ENCODE measurements around the gene P2RX6.

DNA sequence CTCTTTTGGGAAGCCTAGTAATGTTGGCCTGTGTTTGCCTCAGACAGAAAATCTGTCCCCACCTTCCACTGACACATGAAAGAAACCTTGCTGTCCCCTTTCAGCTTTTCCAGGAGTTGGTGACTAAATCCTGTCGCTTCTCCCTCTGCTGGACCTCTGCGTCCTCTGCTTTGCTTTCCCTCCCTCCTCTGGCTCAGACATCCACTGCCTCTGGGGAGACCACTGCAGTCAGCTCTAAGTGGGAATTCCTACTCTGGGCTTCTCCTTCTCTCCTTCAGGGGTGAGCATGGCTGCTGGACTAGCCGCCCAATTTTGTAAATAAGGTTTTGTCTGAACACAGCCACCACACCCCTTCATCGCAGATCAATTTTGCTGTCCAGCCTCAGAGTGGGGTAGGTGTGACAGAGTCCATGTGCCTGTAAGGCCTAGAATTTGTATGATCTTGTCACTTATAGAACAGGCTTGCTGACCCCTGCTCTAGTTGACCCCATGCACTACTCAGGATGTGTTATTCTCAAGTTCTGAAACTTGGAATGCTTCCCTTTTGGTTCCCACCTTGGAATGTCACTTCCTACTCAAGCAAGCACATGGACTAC is 53.8 kb downstream of the P2RX6 start:
- TF ChIP-seq, protein P1, sequence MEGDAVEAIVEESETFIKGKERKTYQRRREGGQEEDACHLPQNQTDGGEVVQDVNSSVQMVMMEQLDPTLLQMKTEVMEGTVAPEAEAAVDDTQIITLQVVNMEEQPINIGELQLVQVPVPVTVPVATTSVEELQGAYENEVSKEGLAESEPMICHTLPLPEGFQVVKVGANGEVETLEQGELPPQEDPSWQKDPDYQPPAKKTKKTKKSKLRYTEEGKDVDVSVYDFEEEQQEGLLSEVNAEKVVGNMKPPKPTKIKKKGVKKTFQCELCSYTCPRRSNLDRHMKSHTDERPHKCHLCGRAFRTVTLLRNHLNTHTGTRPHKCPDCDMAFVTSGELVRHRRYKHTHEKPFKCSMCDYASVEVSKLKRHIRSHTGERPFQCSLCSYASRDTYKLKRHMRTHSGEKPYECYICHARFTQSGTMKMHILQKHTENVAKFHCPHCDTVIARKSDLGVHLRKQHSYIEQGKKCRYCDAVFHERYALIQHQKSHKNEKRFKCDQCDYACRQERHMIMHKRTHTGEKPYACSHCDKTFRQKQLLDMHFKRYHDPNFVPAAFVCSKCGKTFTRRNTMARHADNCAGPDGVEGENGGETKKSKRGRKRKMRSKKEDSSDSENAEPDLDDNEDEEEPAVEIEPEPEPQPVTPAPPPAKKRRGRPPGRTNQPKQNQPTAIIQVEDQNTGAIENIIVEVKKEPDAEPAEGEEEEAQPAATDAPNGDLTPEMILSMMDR (conservative IDR thresholded peaks at IDR 0.05; ENCODE audit: low read depth, low read length), result no peak
- TF ChIP-seq MAFK (IDR thresholded peaks at IDR 0.05; ENCODE audit: low read depth, low read length) (no peak), CEBPB (IDR thresholded peaks at IDR 0.05; ENCODE audit: low read depth, low read length) (no peak), POLR2A (IDR thresholded peaks at IDR 0.05; ENCODE audit: low read depth, low read length) (no peak)
- TF ChIP-seq, protein P2, sequence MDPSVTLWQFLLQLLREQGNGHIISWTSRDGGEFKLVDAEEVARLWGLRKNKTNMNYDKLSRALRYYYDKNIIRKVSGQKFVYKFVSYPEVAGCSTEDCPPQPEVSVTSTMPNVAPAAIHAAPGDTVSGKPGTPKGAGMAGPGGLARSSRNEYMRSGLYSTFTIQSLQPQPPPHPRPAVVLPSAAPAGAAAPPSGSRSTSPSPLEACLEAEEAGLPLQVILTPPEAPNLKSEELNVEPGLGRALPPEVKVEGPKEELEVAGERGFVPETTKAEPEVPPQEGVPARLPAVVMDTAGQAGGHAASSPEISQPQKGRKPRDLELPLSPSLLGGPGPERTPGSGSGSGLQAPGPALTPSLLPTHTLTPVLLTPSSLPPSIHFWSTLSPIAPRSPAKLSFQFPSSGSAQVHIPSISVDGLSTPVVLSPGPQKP (IDR thresholded peaks at IDR 0.05; ENCODE audit: borderline replicate concordance, low read depth, low read length), result no peak
